ENCODE results near the gene ABCB10. TPM values are rescaled to one million over a fixed set of nuclear protein-coding genes. Genes with fewer than 3 reads are reported as not detected.

ABCB10 gene
- total RNA-seq, 1 experiment from 2014 or later: 19.2 TPM

DNA sequence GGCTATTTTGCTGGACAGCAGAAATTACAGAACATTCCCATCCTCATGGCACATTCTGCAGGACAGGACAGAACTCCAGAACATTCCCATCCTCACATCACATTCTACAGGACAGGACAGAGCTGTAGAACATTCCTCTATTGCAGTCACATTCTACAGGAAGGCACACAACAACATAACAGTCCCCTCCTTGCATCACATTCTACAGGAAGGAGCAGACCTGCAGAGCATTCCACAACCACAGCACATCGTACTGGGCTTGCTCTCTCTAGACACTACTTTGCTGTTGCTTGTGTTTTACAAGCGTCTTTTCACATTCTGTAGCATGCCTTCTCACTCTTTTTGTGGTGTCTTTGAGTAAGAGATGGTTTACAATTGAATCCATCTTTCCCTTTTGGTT, 26.8 kb upstream of the ABCB10 start:
- H3K27me3 ChIP-seq (ENCODE audit: control insufficient read depth, insufficient read depth, low read length): no peaks in the 10 kb centered on the region
- CTCF ChIA-PET: no interaction called here
- TF ChIP-seq, protein P1, sequence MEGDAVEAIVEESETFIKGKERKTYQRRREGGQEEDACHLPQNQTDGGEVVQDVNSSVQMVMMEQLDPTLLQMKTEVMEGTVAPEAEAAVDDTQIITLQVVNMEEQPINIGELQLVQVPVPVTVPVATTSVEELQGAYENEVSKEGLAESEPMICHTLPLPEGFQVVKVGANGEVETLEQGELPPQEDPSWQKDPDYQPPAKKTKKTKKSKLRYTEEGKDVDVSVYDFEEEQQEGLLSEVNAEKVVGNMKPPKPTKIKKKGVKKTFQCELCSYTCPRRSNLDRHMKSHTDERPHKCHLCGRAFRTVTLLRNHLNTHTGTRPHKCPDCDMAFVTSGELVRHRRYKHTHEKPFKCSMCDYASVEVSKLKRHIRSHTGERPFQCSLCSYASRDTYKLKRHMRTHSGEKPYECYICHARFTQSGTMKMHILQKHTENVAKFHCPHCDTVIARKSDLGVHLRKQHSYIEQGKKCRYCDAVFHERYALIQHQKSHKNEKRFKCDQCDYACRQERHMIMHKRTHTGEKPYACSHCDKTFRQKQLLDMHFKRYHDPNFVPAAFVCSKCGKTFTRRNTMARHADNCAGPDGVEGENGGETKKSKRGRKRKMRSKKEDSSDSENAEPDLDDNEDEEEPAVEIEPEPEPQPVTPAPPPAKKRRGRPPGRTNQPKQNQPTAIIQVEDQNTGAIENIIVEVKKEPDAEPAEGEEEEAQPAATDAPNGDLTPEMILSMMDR (IDR thresholded peaks at IDR 0.05): no peak
- TF ChIP-seq SIN3A (IDR thresholded peaks at IDR 0.05; ENCODE audit: borderline replicate concordance, insufficient read depth, low read depth, low read length): no peak
- TF ChIP-seq POLR2AphosphoS5 (IDR thresholded peaks at IDR 0.05; ENCODE audit: low read depth, low read length): no peak
- TF ChIP-seq, protein P2, sequence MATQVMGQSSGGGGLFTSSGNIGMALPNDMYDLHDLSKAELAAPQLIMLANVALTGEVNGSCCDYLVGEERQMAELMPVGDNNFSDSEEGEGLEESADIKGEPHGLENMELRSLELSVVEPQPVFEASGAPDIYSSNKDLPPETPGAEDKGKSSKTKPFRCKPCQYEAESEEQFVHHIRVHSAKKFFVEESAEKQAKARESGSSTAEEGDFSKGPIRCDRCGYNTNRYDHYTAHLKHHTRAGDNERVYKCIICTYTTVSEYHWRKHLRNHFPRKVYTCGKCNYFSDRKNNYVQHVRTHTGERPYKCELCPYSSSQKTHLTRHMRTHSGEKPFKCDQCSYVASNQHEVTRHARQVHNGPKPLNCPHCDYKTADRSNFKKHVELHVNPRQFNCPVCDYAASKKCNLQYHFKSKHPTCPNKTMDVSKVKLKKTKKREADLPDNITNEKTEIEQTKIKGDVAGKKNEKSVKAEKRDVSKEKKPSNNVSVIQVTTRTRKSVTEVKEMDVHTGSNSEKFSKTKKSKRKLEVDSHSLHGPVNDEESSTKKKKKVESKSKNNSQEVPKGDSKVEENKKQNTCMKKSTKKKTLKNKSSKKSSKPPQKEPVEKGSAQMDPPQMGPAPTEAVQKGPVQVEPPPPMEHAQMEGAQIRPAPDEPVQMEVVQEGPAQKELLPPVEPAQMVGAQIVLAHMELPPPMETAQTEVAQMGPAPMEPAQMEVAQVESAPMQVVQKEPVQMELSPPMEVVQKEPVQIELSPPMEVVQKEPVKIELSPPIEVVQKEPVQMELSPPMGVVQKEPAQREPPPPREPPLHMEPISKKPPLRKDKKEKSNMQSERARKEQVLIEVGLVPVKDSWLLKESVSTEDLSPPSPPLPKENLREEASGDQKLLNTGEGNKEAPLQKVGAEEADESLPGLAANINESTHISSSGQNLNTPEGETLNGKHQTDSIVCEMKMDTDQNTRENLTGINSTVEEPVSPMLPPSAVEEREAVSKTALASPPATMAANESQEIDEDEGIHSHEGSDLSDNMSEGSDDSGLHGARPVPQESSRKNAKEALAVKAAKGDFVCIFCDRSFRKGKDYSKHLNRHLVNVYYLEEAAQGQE (IDR thresholded peaks at IDR 0.05; ENCODE audit: insufficient read depth in 1 of 2, low read depth in 2 of 2, low read length in 1 of 2): no peak
- TF ChIP-seq TCF7L2 (IDR thresholded peaks at IDR 0.05; ENCODE audit: low read depth, low read length): no peak
- no TSS peak for BruUV-seq (replicated peaks)
- H3K9me3 ChIP-seq (ENCODE audit: control insufficient read depth, insufficient read depth, low read depth, low read length): no peaks in the 10 kb centered on the region
- no peaks in the 10 kb centered on the region for H3K36me3 ChIP-seq (ENCODE audit: control insufficient read depth, insufficient read depth, low read length)
- in situ Hi-C loops (cut with HindIII; ENCODE audit: low pct_unique_long_range_greater_than_20kb, low sequenced_read_pairs) (no loop called here), intact Hi-C loops (cut with micrococcal nuclease; ENCODE audit: unreplicated experiment) (no loop called here)
- no peak overlapping the region for H3K27ac ChIP-seq (ENCODE audit: low read length)
- POLR2A ChIA-PET: interaction anchor here (0.6 kb wide), 1 partner anchor 679 kb away, joined by 8 read pairs; no protein-coding TSS in a partner anchor
- DNase-seq (ENCODE audit: low read depth, low spot score): no peak
- ATAC-seq: no peak
- H3K4me3 ChIP-seq (ENCODE audit: low read depth in 2 of 2, low read length in 2 of 2): no peak overlapping the region
- H3K4me1 ChIP-seq (ENCODE audit: control insufficient read depth, insufficient read depth, low read length): no peaks in the 10 kb centered on the region

DNA sequence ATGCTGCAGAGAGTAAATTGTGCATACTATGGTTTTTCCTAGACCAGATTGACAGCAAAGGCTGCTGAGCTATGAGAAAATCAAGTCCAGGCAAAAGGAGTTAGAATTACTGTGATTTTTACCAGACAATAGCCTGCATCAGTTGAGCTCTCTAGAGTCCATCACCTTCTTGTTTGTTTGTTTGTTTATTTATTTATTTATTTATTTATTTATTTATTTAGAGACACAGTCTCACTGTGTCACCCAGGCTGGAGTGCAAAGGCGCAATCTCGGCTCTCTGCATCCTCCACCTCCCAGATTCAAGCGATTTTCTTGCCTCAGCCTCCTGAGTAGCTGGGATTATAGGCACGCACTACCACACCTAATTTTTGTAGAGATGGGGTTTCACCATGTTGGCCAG, 24.2 kb upstream of the ABCB10 start:
- ChIA-PET CTCF (no interaction called here), POLR2A (no interaction called here)
- Histone ChIP-seq H3K4me1 (ENCODE audit: control insufficient read depth, insufficient read depth, low read length) (no peaks in the 10 kb centered on the region), H3K27me3 (ENCODE audit: control insufficient read depth, insufficient read depth, low read length) (no peaks in the 10 kb centered on the region), H3K36me3 (ENCODE audit: control insufficient read depth, insufficient read depth, low read length) (no peaks in the 10 kb centered on the region), H3K27ac (ENCODE audit: low read length) (no peak overlapping the region), H3K9me3 (ENCODE audit: control insufficient read depth, insufficient read depth, low read depth, low read length) (no peaks in the 10 kb centered on the region), H3K4me3 (ENCODE audit: low read depth in 2 of 2, low read length in 2 of 2) (no peak overlapping the region)
- TF ChIP-seq SIN3A (IDR thresholded peaks at IDR 0.05; ENCODE audit: borderline replicate concordance, insufficient read depth, low read depth, low read length): no peak
- ATAC-seq (no peak), DNase-seq (ENCODE audit: low read depth, low spot score) (no peak)
- BruUV-seq (replicated peaks): no TSS peak
- in situ Hi-C loops (cut with HindIII; ENCODE audit: low pct_unique_long_range_greater_than_20kb, low sequenced_read_pairs) (no loop called here), intact Hi-C loops (cut with micrococcal nuclease; ENCODE audit: unreplicated experiment) (no loop called here)

DNA sequence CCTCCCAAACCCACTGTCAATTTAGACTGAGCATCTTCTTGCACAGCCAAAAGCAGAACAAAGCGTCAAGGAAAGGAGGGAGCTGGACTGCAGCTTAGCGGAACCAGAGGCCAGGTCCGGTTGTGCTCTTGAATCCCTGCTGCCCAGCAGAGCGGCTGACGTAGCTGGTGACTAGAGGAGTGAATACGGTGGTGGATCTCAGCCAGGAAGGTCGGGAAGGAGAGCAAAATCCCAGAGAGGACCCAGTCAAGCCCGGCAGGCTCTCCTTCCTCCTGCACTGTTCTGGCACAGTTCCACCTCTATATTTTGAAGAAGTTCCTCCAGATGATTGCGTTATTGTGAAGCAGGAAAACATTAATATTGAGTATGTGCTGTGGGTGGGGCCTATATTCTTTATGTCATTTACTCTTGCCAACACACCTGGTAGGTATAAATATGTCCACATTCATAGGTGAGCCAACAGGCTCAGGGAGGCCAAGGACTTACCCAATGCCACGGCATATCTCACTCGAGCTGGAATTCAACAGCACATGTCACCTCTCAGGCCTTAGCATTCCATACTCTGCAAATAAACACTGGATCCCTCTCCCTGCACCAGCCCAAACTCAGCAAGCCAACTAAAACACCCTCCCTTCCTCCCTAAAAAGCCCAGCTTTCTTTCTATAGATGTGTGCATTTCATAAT, 23.6 kb upstream of the ABCB10 start:
- no peak overlapping the region for H3K4me3 ChIP-seq (ENCODE audit: low read depth in 2 of 2, low read length in 2 of 2)
- H3K27me3 ChIP-seq (ENCODE audit: control insufficient read depth, insufficient read depth, low read length): no peaks in the 10 kb centered on the region
- ChIA-PET CTCF (no interaction called here), POLR2A (no interaction called here)
- ATAC-seq (peak; percentile 53; the same call in 1 of the 2 replicates), DNase-seq (ENCODE audit: low read depth, low spot score) (no peak)
- no peaks in the 10 kb centered on the region for H3K4me1 ChIP-seq (ENCODE audit: control insufficient read depth, insufficient read depth, low read length)
- no peaks in the 10 kb centered on the region for H3K9me3 ChIP-seq (ENCODE audit: control insufficient read depth, insufficient read depth, low read depth, low read length)
- in situ Hi-C loops (cut with HindIII; ENCODE audit: low pct_unique_long_range_greater_than_20kb, low sequenced_read_pairs) (no loop called here), intact Hi-C loops (cut with micrococcal nuclease; ENCODE audit: unreplicated experiment) (no loop called here)
- H3K27ac ChIP-seq (ENCODE audit: low read length): no peak overlapping the region
- BruUV-seq (replicated peaks): no TSS peak
- no peaks in the 10 kb centered on the region for H3K36me3 ChIP-seq (ENCODE audit: control insufficient read depth, insufficient read depth, low read length)
- TF ChIP-seq POLR2AphosphoS5 (IDR thresholded peaks at IDR 0.05; ENCODE audit: low read depth, low read length) (no peak), TCF7L2 (IDR thresholded peaks at IDR 0.05; ENCODE audit: low read depth, low read length) (no peak), SIN3A (IDR thresholded peaks at IDR 0.05; ENCODE audit: borderline replicate concordance, insufficient read depth, low read depth, low read length) (no peak)
- TF ChIP-seq, protein P2 (IDR thresholded peaks at IDR 0.05; ENCODE audit: insufficient read depth in 1 of 2, low read depth in 2 of 2, low read length in 1 of 2): no peak
- TF ChIP-seq, protein P1 (IDR thresholded peaks at IDR 0.05): no peak
